Activated T-cell treated with anti-CD3 and anti-CD28 coated beads for 24 hours (primary cell): ENCODE measurements around the gene DPEP3.
"Not testable (repeated sequence)": the region's sequence is repeated elsewhere in the genome, so short reads cannot be mapped to it uniquely, and the experiment has no call there.

Source experiments
- DNase-seq: peaks from one replicate; pipeline ENCODE4 v3.0.0-alpha.2; 2020; ENCODE audit warnings: low read depth

DPEP3 gene

GRCh38 chr16:67993207-67994039 is 13.1 kb upstream of the DPEP3 start:
- DNase-seq = peak; percentile 75

- DNase-seq = no peak
Observed at GRCh38 chr16:67992661-67993206, 12.4 kb upstream of the DPEP3 start.

- DNase-seq = no peak
Observed at GRCh38 chr16:67990018-67990386, 9.7 kb upstream of the DPEP3 start.

- no peak for DNase-seq
Observed at GRCh38 chr16:67989322-67990017, 9.2 kb upstream of the DPEP3 start.

- no peak for DNase-seq
Observed at GRCh38 chr16:67988675-67989074, 8.4 kb upstream of the DPEP3 start.

- DNase-seq = no peak
Observed at GRCh38 chr16:67987460-67988160, 7.3 kb upstream of the DPEP3 start.

- DNase-seq = no peak
Observed at GRCh38 chr16:67986949-67987348, 6.7 kb upstream of the DPEP3 start.

GRCh38 chr16:67982011-67982696 is 1.9 kb upstream of the DPEP3 start:
- DNase-seq = no peak

GRCh38 chr16:67977469-67978227 is 2.7 kb downstream of the DPEP3 start:
- DNase-seq = no peak

GRCh38 chr16:67977005-67977404 is 3.3 kb downstream of the DPEP3 start:
- DNase-seq = no peak

- DNase-seq = no peak
Observed at GRCh38 chr16:67976205-67976604, 4.1 kb downstream of the DPEP3 start.

- no peak for DNase-seq
Observed at GRCh38 chr16:67975321-67976105, 4.8 kb downstream of the DPEP3 start.

- not testable (repeated sequence) for DNase-seq
Observed at GRCh38 chr16:67972285-67972684, 8.0 kb downstream of the DPEP3 start.

GRCh38 chr16:67971111-67971510 is 9.2 kb downstream of the DPEP3 start:
- DNase-seq = no peak

- DNase-seq = no peak
Observed at GRCh38 chr16:67969254-67970039, 10.9 kb downstream of the DPEP3 start.

- peak; percentile 89 for DNase-seq
Observed at GRCh38 chr16:67968400-67969253, 11.7 kb downstream of the DPEP3 start, which contains the start of gene SLC12A4. Gene SLC12A4, minus strand, starts transcription at chr16:67968637. Its CDS starts 84 bp downstream, at chr16:67968553.

GRCh38 chr16:67967958-67968399 is 12.3 kb downstream of the DPEP3 start:
- no peak for DNase-seq

GRCh38 chr16:67967183-67967957 is 12.9 kb downstream of the DPEP3 start:
- peak; percentile 9 for DNase-seq
